Measurements from ENCODE around the gene MMP23B. TPM values are rescaled to one million over a fixed set of nuclear protein-coding genes. Genes with fewer than 3 reads are reported as not detected.
A peak's percentile ranks its signal among the peaks of the same experiment; 100 is the strongest.
"Not testable (repeated sequence)": the region's sequence is repeated elsewhere in the genome, so short reads cannot be mapped to it uniquely, and the experiment has no call there.

The MMP23B gene
- total RNA-seq, 1 donor from 2014 or later: 68.7 TPM

GRCh38 chr1:1593834-1594601, 38.0 kb upstream of the MMP23B start:
- Mint-ChIP-seq H3K9me3 (ENCODE audit: low read depth) (no peaks in the 10 kb centered on the region), H3K4me3 (ENCODE audit: unreplicated experiment) (no peak overlapping the region), H3K36me3 (ENCODE audit: low read depth) (no peaks in the 10 kb centered on the region), H3K27me3 (ENCODE audit: low read depth) (peaks cover 8% of the 10 kb centered on the region), H3K27ac (ENCODE audit: unreplicated experiment) (no peak overlapping the region), H3K4me1 (ENCODE audit: low read depth) (peaks cover 10% of the 10 kb centered on the region)
- no peak for DNase-seq (ENCODE audit: low spot score)
- no peak for TF ChIP-seq CTCF (IDR thresholded peaks at IDR 0.05)

GRCh38 chr1:1594602-1595260, 37.2 kb upstream of the MMP23B start:
- H3K4me3 Mint-ChIP-seq (ENCODE audit: unreplicated experiment): no peak overlapping the region
- no peak for TF ChIP-seq CTCF (IDR thresholded peaks at IDR 0.05)
- no peak overlapping the region for H3K27ac Mint-ChIP-seq (ENCODE audit: unreplicated experiment)
- peaks cover 8% of the 10 kb centered on the region for H3K27me3 Mint-ChIP-seq (ENCODE audit: low read depth)
- no peak for DNase-seq (ENCODE audit: low spot score)
- no peaks in the 10 kb centered on the region for H3K9me3 Mint-ChIP-seq (ENCODE audit: low read depth)
- peaks cover 11% of the 10 kb centered on the region for H3K4me1 Mint-ChIP-seq (ENCODE audit: low read depth)
- no peaks in the 10 kb centered on the region for H3K36me3 Mint-ChIP-seq (ENCODE audit: low read depth)

- H3K27ac Mint-ChIP-seq (ENCODE audit: unreplicated experiment); H3K36me3 Mint-ChIP-seq (ENCODE audit: low read depth); H3K9me3 Mint-ChIP-seq (ENCODE audit: low read depth); H3K4me3 Mint-ChIP-seq (ENCODE audit: unreplicated experiment); H3K27me3 Mint-ChIP-seq (ENCODE audit: low read depth); DNase-seq (ENCODE audit: low spot score): not testable (repeated sequence)
- peaks cover 11% of the 10 kb centered on the region for H3K4me1 Mint-ChIP-seq (ENCODE audit: low read depth)
These were observed 36.6 kb upstream of the MMP23B start for GRCh38 chr1:1595341-1595740.

GRCh38 chr1:1596493-1597274, 35.3 kb upstream of the MMP23B start:
- Mint-ChIP-seq H3K36me3 (ENCODE audit: low read depth) (no peaks in the 10 kb centered on the region), H3K27ac (ENCODE audit: unreplicated experiment) (no peak overlapping the region), H3K9me3 (ENCODE audit: low read depth) (no peaks in the 10 kb centered on the region), H3K27me3 (ENCODE audit: low read depth) (peaks cover 8% of the 10 kb centered on the region), H3K4me3 (ENCODE audit: unreplicated experiment) (no peak overlapping the region), H3K4me1 (ENCODE audit: low read depth) (peaks cover 11% of the 10 kb centered on the region)
- no peak for DNase-seq (ENCODE audit: low spot score)
- TF ChIP-seq CTCF (IDR thresholded peaks at IDR 0.05): no peak

- no peak for DNase-seq (ENCODE audit: low spot score)
- no peak overlapping the region for H3K27ac Mint-ChIP-seq (ENCODE audit: unreplicated experiment)
- H3K36me3 Mint-ChIP-seq (ENCODE audit: low read depth): no peaks in the 10 kb centered on the region
- peaks cover 11% of the 10 kb centered on the region for H3K4me1 Mint-ChIP-seq (ENCODE audit: low read depth)
- peak overlapping the region; percentile 22 for H3K4me3 Mint-ChIP-seq (ENCODE audit: unreplicated experiment)
- H3K9me3 Mint-ChIP-seq (ENCODE audit: low read depth): no peaks in the 10 kb centered on the region
- peak; percentile 57 for TF ChIP-seq CTCF (IDR thresholded peaks at IDR 0.05)
- peaks cover 8% of the 10 kb centered on the region for H3K27me3 Mint-ChIP-seq (ENCODE audit: low read depth)
These were observed 34.6 kb upstream of the MMP23B start for GRCh38 chr1:1597275-1597930.
